Activated CD8-positive, alpha-beta memory T cell treated with anti-CD3 and anti-CD28 coated beads for 48 hours (primary cell): ENCODE measurements around the gene CPNE4.

Experiments used
- DNase-seq, 3 experiments: peaks; one replicate each; pipeline ENCODE4 v3.0.0-alpha.2; 2020; ENCODE audit warnings: low read depth in 2 of 3, low spot score in 2 of 3

CPNE4 gene

DNA sequence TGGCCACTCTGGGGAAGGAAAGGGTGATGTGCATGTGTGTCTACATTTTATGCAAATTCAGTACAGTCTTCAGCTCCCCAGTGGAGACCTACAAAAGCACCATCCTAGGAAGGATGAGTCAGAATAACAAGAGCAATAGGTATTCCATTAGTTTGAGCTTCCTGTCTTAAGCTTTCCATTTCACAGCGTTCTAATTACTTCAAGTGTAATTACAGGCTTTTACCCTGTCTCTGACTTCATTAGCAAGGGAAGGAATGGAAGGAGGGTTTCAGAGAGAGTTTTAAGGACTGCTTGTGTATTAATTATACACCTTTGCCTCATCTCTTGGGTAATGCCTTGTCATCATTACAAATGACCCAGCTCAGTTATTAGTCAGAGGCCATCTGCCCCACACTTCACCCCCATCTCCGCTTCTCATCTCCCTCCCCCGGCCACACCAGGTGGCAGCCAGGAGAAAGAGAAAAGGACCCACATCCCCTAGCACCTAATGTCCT, 329.2 kb downstream of the CPNE4 start:
- no peak for DNase-seq

DNA sequence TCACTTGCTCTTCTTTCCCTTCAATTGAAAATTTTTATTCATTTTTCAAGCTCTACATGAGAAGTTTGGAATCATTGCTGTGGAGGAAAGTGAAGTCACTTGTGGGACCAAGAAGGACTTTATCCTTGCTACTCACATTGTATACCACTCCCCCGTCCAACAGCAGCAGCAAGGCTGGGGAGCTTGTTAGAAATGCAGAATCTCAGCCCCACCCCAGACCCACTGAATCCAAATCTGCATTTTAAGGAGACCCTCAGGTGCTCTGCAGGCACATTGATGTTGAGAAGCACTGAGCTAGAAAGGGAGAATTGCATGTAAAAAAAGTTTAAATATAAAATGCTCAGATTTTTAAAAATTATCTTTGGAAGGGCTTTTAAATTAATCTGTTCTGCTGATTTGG, 329.7 kb downstream of the CPNE4 start:
- DNase-seq, result no peak

DNA sequence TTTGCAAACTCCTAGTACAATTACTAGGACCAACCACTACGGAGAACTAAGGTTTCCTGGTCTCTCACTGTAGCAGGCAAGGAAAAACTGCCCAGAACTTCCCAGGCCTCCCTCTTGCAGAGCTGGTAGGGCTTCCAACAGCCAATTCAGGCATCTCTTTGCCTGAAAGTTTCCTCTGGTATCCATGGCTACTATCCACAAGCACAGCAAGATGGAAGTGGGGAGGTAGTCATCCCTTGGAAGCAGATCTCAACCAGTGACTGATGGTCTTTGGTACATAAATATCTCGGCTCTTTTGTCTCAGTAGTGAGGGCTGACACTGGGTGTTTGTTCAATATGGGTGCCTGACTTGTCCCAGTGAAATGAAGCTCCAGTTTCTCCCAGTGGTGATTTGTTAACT, 330.7 kb downstream of the CPNE4 start:
- no peak for DNase-seq

DNA sequence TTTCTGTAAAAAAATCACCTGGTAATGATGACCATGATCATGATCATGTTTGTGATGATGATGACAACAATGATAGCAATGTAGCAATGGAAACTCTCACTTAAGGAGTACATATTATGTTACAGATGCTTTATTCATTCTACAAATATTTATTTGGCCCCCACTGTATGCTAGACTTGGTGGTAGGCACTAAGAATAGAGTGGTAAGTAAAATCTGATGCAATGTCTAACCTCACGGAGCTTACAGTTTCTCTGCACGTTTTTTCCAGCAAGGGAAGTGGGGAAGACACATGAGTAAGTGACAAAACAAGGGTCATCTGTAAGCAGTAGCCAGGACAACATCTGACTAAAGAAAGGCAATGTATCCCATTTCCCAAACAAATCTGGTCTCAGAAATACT, 332.7 kb downstream of the CPNE4 start:
- DNase-seq, result no peak

- no peak for DNase-seq
These were observed 333.6 kb downstream of the CPNE4 start for GRCh38 chr3:131701153-131701770.

DNA sequence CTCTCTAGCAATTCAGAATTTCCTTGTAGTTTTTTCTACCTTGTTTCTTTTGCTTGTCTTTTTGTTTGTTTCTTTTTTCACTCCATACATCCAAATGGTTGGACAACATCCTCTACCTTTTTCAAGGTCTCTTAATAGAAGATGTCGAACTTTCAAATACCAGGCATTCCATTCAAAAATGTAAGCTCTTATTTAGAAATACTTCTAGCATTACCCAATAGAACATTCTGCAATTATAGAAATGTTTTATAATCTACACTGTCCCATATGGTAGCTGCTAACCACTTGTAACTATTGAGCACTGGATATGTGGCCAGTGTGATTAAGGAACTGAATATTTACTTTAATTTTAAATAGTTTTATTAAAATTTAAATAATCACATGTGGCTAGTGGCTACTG, 335.8 kb downstream of the CPNE4 start:
- no peak for DNase-seq

- DNase-seq, result no peak
These were observed 340.4 kb downstream of the CPNE4 start for GRCh38 chr3:131694376-131694775.

DNA sequence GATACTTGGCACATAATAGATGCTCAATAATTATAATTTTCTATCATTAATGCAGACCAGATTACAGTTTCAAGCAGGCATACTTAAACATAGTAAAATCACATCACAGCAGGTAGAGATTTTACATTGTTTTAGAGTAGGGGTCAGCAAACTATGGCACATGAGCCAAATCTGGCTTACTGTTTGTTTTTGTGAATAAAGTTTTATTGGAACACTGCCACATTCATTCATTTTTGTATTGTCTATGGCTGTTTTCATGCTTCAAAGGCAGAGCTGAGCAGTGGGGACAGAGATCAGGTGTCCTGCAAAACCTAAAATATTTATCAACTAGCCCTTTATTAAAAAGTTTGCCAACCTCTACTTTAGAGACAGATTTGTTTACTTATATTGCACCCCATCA, 342.5 kb downstream of the CPNE4 start:
- DNase-seq, result no peak

- no peak for DNase-seq
These were observed 344.0 kb downstream of the CPNE4 start for GRCh38 chr3:131690800-131691199.

- no peak for DNase-seq
These were observed 346.4 kb downstream of the CPNE4 start for GRCh38 chr3:131688370-131688769.

DNA sequence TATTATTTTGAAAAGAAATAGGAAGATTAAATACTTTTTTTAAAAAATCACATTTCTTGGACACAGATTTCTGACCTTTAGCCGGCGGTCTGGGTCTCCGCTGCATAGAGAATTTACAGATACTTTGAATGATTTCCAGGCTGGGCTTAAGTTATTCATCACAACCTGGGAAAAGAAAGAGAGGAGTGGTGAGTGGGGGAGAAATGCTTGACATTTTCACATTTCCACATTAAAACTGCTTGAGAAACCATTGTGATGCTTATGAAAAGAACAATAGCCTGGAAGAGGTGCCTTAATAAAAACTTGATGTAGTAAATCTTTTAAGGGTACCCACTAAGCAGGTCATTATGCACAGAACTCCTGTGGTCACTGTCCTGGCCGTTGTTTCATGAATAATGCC, 365.2 kb downstream of the CPNE4 start:
- DNase-seq, result no peak

- DNase-seq, result no peak
These were observed 376.0 kb downstream of the CPNE4 start for GRCh38 chr3:131658771-131659170.

- no peak for DNase-seq
These were observed 376.7 kb downstream of the CPNE4 start for GRCh38 chr3:131658115-131658514.

DNA sequence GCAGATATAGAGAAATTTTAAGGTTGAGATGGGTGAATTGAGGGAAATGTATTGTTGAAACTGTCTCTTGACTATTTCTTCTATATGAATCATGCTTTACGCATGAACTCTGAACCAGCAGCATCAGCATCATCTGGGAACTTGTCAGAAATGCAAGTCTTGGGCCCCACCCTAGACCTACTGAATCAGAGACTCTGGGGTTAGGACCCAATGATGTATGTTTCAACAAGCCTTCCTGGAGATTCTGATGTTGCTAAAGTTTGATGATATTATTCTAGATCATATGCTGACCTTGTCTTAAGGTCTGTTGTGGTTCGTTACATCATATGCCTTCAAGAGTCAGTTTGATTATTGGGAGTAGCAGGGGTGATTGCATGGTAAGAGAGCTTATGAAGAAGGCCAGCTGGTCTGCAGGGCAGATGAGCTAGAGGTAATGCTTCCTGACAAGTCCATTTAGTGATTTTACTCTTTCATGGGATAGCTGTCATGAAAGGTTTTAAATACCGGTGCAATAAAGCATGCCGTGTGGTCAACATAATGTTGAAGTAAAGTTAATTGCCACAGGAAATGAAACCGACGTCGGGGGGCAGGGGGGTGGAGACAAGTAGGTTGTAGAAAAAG, 379.6 kb downstream of the CPNE4 start:
- DNase-seq, result no peak

DNA sequence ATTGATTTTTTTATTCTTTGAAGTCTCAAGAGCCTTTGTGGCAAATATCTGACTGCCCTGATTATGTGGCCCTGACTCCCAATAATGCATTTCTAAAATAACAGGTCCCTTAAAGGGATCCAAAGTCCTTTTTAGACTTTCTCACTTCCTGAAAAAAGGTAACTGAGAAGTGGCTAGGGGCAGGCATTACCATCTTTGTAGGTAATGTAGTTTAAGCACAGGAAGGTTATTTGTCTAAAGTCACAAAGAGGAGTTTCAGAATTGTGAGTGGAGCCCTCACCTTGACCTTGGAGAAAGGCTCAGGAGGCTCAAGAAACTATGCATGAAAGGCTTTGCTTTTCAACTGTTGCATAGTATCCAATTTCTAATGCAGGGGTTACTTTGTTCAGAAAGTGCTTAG, 389.2 kb downstream of the CPNE4 start:
- DNase-seq, result no peak

- DNase-seq, result no peak
These were observed 398.5 kb downstream of the CPNE4 start for GRCh38 chr3:131636266-131636775.

DNA sequence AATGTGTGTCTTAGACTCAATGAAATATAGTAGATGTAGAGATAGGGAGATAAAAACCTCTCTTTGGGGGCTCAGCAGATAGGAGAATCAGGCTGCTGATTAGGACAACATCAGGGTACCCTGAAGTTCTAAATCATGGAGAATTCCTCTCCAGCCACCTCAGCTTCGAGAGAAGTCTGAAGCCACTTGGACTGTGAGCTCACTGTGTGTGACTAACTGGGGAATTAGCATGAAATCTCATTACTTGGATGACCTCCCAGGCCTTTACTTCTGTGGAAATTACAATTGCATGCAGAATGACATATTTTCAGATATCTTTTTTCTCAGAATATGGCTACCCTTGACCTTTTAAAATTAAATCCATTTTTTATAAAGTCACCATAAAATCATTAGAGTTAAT, 404.0 kb downstream of the CPNE4 start:
- no peak for DNase-seq

- DNase-seq, result no peak
These were observed 404.7 kb downstream of the CPNE4 start for GRCh38 chr3:131630097-131630496.

DNA sequence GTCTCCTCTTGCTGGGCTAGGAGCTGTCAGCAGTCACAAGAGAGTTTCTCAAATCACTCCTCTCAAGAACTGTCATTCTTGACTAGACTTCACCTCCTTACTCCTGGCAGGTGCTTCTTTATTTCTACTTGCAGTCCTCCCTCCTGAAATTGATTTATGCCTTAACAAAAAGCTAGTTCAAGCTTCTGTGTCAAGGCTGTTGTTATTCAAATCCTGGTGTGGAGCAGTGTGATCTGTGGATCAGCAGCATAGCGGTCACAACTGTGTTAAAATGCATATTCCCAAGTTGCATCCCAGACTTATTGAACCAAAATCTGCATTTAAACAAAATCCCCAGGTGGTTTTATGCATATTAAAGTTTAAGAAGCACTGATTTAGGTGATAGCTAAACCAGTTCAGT, 411.4 kb downstream of the CPNE4 start:
- no peak for DNase-seq

- no peak for DNase-seq
These were observed 412.1 kb downstream of the CPNE4 start for GRCh38 chr3:131622726-131623125.

DNA sequence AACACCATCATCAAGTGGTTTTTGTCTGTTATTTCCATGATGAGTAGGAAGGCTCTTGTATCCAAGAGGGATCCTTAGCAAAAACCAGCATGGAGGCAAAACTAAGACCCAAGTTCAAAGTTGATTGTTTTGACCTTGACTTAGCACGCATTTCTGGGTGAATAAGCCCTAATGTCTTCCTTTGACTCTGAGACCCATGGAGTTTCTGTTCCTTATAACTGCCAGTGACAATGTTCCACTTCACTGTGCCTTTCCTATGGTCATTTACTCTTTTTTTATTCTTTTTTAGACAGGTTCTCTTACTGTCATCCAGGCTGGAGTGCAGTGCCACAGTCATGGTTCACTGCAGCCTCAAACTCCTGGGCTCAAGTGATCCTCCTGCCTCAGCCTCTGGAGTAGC, 413.8 kb downstream of the CPNE4 start:
- no peak for DNase-seq

- DNase-seq, result no peak
These were observed 415.0 kb downstream of the CPNE4 start for GRCh38 chr3:131619821-131620220.

DNA sequence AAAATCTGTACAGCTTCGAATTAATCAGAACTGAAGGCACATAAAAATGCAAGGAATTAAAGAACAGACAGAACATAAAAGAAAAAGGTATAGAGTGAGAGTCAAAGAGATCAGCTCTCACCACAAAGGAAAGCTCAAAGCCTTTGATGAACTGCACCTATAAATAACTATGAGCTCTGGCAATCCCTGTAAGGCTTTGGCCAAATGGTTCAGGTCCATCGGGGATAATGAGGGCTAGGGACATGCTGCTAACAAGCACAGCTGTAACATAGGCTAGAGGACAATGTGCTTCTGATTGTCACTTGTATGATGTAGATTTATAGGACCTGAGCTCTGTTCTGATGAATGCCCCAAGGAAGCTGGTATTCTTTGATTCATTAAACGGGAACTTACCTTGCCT, 418.1 kb downstream of the CPNE4 start:
- DNase-seq, result no peak
